CD4-positive, alpha-beta T cell treated with Interleukin-4 for 4 hours (primary cell): ENCODE measurements around the gene RBM4B.
"Not testable (repeated sequence)": the region's sequence is repeated elsewhere in the genome, so short reads cannot be mapped to it uniquely, and the experiment has no call there.

Source experiments
- DNase-seq: peaks from one replicate; pipeline ENCODE4 v3.0.0-alpha.2; 2020

The RBM4B gene

DNA sequence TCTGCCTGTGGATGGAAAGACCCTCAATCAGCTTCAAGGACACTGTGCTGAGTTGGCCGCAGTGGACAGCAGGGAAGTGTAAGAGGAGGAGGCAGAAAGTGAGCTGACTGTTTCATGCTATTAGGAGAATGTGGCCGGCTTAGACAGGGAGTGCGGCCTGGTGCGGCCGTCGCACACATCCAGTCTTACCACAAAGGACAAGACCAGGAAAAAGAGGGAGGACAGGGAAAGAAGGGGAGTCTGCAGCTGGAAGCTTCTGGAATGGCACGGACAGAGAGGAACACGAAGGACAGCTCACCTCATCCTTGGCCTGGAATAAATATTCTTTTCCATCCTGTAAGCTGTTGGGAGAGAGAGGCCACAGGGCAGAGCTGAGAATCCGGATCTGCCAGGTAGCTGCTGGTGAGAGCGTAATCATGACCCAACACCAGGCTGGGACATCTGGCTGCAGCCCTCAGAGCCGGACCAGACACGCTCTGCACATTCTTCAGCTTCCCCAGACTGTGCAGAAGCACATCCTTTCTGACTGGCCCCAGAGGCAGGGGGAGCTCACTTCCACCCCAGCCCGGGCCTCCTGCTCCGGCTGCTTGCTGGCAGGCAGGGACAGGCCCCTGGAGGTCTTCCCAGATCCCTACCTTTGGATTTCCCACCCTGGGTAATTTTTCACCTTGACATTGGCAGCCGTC is 8.6 kb upstream of the RBM4B start:
- DNase-seq = no peak

DNA sequence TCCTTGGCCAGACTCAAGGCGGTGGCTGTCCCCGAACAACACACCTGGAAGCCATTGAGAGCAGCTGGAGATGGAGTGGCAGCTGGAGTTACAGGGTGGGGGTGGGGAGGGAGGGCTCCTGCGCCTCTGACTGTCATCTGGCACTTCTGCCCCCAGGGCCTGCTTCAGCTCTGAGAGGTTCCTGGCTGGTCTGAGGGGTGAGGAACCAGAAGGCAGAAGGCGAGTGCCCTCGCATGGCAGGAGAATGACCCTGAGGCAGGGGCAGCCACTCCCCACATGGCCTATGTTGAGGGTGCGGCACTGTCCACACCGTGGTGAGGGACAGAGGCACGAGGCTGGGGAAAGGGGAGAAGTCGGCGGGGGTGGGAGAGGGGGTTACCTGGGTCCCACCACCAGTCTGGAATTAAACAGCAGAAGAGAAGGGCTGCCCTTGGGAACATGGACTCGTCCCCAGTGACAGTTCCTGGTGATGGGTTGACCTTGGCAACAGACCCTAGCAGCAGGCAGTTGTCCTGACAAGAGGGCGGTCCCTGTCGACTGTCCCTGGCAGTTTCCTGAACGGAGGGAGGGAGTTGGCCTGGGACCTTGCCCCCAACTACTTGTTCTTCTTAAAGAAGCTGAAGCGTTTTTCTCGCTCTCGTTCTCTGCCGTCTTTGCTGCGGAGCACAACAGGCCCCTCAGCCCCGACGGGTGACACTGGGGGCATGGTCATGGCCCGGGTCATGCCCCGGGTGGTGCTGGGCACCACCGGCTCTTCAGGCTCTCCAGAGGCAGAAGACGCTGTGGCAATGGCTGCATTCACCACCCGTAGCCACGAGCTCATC is 7.8 kb upstream of the RBM4B start:
- DNase-seq = no peak

DNA sequence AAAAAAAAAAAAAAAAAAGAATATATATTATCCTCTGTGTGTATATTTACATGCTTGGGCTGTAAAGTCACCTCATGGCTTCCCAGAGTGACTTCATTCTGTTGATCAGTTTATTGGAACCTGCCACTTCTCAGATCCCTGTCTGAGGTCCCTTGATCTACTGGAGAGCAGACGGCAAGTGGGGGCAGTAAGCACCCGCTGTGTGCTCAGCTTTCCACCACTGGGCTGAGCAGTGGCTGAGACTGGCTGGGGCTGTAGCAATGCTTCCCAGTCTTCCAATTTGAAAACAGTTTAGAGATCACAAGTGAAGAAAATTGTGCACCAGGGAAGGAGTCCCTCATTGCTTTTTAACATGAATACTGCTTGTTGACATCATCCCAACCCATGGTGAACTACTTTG is 6.9 kb upstream of the RBM4B start:
- no peak for DNase-seq

DNA sequence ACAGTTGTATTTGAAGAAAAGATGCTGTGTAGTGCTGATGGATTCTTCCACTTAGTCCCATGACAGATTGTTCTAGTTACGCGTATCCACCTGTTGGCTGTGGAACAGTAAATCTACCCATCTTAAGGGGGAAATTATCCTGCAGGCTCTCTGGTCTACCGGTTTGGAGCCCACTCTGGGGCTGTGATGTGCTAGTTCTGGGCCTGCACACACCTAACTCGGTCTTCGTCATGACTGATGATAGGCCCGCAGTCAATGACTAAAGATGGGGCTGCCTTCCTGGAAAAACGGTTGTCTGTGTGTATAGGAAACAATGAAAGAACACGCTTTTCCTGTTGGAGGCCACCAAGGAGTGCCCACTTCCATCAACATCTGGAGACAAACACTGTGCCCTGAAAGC is 6.2 kb upstream of the RBM4B start:
- DNase-seq = no peak

DNA sequence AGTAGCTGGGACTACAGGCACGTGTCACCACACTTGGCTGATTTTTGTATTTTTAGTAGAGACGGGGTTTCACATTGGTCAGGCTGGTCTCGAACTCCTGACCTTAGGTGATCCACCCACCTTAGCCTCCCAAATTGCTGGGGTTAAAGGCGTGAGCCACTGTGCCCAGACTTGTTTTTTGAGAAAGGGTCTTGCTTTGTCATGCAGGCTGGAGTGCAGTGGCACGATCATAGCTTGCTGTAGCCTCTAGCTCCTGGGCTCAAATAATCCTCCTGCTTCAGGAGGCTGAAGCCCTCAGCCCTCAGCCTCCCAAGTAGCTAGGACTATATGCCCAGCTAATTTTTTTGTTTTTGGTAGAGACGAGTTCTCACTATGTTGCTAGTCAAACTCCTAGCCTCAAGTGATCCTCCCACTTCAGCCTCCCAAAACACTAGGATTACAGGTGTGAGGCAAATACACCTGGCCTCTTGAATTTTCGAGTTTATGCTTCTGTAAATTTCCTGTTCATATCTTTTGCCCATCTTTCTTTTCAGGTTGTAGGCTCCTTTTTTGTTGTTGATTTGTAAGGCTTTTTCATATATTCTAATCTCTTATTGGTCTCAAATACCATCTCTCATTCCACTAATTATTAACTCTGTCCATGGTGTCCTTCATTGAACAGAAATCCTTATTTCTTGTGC is 3.4 kb upstream of the RBM4B start:
- no peak for DNase-seq

DNA sequence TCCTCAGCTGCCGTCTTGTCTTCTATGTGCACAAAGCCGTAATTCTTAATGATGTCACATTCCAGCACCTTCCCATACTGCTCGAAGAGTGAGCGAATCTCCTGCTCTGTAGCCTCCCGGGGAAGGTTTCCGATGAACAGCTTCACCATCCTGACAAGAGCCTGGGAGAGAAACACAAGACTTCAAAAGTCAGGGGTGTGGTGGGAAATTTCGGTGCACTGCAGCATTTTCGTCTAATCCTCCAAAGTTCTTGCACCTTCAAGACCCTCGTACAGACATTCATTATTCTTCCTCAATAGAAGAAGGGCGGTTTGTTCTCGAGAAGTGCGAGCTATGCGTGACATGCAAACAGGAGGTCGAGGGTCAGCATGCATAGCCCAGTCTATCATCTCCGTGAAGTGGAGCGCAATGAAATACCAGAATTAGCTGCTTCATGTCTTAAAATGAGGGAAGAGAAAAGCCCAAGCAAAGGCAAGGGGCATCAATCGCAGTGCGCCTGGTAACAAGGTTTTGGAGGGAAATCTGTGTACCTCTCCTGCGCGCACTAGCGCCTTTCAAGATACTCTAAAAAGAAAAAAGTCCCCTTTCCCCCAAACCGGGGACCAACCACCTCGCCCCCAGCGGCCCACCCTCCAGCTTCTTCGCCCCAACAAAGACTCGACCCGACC is 622 bp downstream of the RBM4B start:
- no peak for DNase-seq

DNA sequence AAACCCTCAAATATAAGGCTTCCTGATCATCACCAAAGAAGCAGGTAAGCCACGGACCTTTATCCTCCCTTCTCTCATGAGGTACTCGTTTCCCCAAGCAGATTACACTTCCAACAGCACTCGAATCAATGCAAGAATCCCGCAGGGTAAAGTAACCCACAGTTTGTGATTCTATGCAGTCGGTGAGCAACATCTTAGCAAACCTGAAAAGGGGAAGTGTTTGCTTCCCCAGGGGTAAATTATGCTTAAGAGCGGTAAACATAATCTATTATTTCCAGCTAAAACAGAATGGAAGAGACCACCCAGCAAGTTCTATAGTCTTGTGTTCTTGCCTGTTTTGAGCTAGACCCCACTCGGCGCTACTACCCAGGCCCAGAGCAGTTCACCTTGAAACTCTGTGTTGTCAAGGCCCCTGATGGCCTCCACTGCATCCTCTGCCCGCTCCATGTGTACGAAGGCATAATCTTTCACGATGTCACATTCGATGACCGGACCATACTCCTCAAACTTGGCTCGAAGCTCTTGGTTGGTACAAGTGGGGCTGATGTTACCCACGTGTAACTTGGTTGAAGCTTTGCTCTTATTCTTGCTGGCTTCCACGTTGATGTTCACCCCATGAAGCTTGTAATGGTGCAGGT is 1.3 kb downstream of the RBM4B start:
- DNase-seq = no peak

DNA sequence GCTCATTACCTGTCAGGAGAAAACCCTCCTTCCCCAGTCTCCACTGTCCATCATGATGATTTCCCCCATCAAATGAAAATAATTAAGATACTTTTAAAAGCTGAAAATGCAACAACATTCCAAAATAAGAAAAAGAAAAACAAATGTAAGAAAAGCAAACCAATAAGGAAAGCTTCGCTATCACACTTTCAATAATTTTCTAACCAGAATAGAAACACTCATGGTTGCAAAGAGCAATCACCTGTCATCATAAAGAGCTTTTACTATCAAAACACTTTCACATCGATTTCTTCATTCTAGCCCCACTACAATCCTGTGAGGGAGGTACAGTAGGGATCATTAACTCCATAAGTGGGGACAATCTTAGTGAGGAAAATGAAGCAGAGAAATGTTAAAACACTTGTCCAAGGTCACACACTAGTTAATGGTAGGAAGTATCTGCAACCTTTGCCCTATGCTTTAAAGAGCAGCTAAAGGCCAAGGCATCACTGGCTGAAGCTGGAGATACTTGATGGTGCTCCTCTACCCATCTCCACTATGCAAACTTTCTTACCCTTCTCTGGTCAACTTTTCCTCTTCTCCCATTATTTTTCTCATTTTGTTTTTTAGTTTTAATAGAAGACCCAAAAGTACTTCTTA is 2.6 kb downstream of the RBM4B start:
- DNase-seq = no peak

DNA sequence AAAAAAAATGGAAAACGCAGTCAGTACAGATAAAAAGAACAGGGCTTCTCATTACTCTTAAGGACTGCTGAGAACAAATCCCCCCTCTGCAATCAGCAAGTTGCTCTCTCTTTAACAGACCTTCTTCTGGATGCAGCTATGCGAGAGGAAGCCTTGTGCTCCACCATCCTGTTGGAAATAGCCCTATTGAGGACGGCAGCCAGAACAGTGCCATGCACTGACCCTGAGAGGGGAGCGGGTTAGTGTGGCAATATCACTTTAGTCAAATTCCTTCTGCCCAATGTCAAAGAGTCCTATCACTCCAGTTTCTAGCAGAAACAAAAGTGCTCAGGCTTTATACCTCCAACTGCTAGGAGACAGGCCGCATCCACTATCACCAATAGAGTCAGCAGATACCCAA is 6.9 kb downstream of the RBM4B start:
- DNase-seq = no peak

DNA sequence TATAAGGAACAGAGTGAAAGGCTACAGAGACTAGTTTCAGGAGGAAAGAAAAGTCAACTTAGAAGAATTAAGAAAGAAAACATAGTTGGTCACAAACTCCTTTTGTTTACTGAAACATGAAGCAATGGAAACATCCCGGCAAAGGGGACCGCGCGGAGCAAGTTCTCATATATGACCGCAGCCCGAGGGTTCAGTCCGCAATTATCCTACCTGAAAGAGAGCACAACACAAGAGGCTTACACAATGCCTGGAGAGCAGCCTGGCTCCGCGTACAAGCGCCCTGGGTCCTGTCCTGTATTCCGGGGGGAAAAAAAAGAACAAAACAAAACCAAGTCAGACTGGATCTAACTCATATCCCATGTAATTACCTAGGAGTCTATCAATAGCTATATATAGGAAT is 12.3 kb downstream of the RBM4B start:
- no peak for DNase-seq

DNA sequence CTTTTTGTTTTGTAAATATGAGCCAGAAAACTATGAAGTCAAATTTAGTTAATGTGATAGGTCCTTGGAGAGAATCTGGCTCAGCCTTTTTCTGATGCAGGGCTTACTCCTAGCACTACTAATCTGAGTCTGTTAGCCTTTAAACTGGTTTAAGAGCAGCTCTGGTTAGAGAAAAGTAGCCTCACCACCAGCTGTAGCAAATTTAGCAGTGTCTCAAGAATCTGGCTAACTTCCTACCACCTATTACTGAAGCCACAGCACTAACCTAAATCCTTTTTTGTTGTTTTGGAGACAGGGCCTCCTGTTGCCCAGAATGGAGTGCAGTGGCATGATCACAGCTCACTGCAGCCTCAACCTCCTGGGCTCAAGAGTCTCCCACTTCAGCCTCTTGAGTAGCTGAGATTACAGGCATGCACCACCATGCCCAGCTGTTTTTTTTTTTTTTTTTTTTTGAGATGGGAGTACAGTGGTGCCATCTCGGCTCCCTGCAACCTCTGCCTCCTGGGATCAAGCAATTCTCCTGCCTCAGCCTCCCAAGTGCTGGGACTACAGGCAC is 13.9 kb downstream of the RBM4B start:
- DNase-seq = no peak

DNA sequence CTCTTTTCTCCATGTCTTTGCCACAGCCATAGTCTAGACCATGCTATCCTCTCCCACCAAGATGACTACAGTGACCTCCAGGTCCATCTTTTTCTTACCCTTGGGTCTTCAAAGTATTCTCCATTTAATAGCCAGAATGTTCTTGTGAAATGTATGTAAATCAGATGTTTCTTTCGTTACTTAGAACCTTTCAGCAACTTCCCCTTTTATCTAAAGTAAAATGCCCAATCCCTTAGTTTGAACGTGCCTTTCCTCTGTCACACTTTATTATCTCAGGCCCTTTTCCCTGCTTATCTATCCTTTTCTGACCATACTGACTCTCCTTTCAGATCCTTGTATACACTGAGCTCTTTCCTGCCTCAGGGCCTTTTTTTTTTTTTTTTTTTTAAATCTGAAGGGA is 17.9 kb downstream of the RBM4B start:
- DNase-seq = no peak

DNA sequence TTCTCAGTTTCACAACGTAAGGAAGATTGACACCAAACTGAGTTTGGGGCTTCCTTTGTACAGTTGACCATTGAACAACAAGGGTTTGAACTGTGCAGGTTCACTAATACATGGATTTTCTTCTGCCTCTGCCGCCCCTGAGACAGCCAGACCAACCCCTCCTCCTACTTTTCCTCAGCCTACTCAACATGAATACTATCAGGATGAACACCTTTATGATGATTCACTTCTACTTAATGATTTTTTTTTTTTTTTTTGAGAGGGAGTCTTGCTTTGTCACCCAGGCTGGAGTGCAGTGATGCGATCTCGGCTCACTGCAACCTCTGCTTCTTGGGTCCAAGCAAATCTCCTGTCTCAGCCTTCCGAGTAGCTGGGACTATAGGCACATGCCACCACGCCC is 24.6 kb downstream of the RBM4B start:
- no peak for DNase-seq

DNA sequence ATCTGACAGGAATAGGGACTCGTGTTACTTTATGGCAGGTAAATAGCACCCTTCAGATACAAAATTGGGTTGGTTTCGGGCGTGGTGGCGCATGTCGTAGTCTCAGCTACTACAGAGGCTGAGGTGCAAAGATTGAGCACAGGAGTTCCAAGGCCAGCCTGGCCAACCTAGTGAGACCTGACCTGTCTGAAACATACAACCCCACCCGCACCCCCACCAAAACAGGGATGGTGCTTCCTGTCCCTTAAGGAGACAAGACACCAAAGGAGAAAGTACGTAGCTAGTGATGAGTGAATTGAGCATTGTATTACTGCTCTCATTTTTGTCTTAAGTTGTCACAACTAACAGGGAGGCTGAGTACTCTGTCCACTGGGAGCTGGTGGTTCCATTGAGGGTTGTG is 25.0 kb downstream of the RBM4B start:
- no peak for DNase-seq

DNA sequence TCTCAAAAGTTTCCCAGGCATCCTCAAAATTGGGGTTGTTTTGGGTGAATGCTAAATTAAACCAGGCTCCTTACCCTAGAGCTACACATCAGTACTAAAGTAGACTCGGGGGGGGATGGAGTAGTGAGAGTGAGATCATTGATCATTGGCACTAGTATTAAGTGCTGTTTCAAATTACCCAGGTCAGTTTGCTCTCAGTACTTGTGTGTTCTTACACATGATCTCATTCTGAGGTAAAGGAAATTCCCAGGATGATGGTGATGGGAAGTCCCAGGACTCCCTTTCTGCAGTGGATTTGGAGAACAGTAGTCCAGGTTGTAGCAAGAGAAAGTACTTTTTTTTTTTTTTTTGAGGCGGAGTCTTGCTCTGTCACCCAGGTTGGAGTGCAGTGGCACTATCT is 26.7 kb downstream of the RBM4B start:
- DNase-seq = no peak

DNA sequence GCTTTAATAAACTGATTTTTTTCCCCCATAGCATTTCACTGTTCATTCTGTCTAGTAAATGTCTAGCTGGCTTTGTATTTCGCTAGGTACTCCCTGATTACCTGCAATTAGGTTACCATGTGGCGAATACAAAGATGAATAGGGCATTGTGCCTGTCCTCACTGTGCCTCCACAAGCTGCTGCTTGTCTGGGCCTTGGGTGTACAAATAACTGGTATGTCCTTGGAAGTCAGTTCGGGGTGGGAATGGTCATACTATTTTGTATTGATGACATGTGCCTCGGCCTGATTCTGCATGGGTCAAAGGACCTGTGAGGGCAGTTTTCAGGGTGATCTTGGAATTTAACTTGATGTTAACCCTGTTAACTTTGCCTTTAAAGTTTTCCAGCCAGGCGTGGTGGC is 27.8 kb downstream of the RBM4B start:
- DNase-seq = no peak

DNA sequence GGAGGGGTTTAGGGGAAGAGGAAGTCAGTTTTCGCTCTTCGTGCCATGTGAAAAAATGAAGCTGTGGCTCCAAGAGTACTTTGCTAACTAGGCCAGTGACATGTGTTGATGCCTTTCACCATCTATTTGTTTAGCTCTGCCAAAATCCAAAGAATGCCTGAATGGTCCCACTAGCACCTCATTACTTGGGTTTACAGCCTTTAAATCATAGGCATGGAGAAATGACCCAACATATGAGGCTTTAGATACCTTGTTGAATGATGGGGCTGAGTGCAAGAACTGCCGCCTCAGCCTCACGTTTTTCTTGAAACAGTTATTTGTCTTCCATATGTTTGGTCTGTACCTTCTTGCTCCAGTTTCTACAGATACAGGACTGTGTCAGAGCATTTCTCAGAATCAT is 30.9 kb downstream of the RBM4B start:
- no peak for DNase-seq

DNA sequence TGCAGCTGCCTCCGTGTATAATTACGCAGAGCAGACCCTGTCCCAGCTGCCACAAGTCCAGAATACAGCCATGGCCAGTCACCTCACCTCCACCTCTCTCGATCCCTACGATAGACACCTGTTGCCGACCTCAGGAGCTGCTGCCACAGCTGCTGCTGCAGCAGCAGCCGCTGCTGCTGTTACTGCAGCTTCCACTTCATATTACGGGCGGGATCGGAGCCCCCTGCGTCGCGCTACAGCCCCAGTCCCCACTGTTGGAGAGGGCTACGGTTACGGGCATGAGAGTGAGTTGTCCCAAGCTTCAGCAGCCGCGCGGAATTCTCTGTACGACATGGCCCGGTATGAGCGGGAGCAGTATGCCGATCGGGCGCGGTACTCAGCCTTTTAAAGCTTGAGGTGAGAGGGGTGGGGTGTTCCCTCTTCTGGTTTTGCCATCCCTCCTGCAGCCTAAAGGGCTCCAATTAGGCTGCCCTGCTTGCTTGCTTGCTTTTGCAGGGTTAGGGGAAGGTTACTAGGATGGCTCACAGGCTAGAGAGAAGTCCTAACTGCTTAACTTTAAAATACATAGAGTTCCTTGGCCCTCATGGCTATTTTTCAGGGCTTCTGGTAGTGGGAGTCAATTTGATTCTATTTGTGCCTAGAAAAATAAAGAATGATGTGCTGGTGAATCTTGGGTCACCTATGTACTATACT is 33.8 kb downstream of the RBM4B start:
- no peak for DNase-seq

DNA sequence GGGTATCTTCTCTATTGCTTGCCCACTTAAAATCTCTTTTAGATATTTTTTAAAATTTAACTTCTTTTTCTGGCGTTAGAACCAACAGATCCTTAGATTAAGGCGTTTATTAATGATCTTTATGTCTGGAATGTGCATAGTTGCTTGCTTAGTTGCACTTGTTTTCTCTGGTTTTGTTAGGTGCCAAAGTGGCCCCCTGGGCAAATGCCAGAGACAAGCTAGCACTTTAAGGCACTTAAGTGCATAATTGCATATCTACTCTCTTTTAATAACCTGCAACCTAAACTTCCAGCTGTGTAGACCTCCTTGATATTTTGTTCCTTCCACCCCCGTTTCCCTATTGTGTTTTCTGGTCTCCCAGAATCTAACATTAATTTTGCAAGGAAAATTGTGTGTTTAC is 35.9 kb downstream of the RBM4B start:
- DNase-seq = no peak

DNA sequence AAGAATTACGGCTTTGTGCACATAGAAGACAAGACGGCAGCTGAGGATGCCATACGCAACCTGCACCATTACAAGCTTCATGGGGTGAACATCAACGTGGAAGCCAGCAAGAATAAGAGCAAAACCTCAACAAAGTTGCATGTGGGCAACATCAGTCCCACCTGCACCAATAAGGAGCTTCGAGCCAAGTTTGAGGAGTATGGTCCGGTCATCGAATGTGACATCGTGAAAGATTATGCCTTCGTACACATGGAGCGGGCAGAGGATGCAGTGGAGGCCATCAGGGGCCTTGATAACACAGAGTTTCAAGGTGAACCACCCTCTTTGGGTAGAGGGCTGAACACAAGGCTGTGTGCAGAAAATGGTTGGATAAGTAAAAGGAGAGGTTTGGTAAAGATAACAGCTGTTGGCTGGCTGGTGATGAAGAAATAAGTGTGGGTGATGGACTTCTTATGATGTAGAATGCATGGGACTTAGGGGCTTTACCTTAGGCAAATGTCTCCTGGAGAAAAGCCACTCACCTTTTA is 37.8 kb downstream of the RBM4B start:
- not testable (repeated sequence) for DNase-seq

DNA sequence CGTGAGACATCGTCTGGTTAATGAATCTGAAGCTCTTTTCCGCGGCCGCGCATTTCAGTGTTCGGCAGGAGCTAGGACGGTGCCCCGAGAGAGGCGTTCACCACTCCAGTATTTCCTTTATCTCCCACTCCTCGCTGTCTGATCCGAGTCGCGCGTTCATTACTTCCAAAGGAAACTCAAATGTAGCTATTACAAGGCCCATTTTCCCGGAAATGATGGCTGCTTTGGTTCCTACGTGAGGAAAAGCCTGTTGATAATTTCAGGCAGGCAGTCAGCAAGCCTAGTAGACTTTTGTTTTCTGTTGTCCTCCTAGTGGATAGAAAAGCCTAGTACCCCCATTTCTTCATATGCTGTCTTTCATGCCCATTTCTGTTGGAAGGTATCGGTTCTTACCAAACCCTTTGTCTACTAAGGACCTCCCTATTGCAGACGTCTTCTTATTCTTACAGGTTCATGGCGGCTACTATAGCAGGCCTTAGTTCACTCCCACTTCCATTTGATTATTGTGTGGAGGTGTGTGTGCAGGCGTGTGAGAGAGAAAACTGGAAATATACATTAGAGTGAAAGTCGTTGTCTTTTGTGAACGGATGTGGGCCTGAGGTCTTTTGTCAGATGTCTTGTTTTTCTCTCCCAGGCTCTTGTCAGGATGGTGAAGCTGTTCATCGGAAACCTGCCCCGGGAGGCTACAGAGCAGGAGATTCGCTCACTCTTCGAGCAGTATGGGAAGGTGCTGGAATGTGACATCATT is 38.4 kb downstream of the RBM4B start:
- peak; percentile 33 for DNase-seq
